Osteocyte (in vitro differentiated cells): ENCODE measurements around the gene TMEM109. TPM values are rescaled to one million over a fixed set of nuclear protein-coding genes. Genes with fewer than 3 reads are reported as not detected.

Source experiments
- DNase-seq: peaks from one replicate; pipeline ENCODE4 v3.0.0; 2021; ENCODE audit warnings: mixed read lengths; ENCODE audit not compliant: unreplicated experiment; ENCODE audit errors: extremely low spot score
- H3K27ac Mint-ChIP-seq: one replicate; pipeline ENCODE4 v1.8.0; 2021; ENCODE audit warnings: mild to moderate bottlenecking, mixed read lengths; ENCODE audit not compliant: unreplicated experiment
- H3K27me3 Mint-ChIP-seq: one replicate; pipeline ENCODE4 v1.8.0; 2021; ENCODE audit warnings: mixed read lengths; ENCODE audit not compliant: unreplicated experiment
- H3K36me3 Mint-ChIP-seq: one replicate; pipeline ENCODE4 v1.8.0; 2021; ENCODE audit warnings: mixed read lengths; ENCODE audit not compliant: unreplicated experiment
- H3K4me1 Mint-ChIP-seq: one replicate; pipeline ENCODE4 v1.8.0; 2021; ENCODE audit warnings: mixed read lengths; ENCODE audit not compliant: unreplicated experiment
- H3K4me3 Mint-ChIP-seq: one replicate; pipeline ENCODE4 v1.8.0; 2021; ENCODE audit warnings: mild to moderate bottlenecking, moderate library complexity, mixed read lengths; ENCODE audit not compliant: unreplicated experiment
- H3K9me3 Mint-ChIP-seq: one replicate; pipeline ENCODE4 v1.8.0; 2021; ENCODE audit warnings: mixed read lengths; ENCODE audit not compliant: unreplicated experiment
- total RNA-seq: library from RNA; stranded (reverse); gene quantifications from 2 replicates; pipeline ENCODE4 v1.2.1, GENCODE V29; 2021
- TF ChIP-seq, protein P1 (sequence below): fragments of 200-600 bp; sonication (generic); IDR thresholded peaks from 2 replicates; pipeline ENCODE4 v1.5.0; 2021; ENCODE audit warnings: antibody characterized with exemption, mild to moderate bottlenecking, moderate library complexity

Gene TMEM109
- total RNA-seq, 1 donor from 2014 or later, result 152 TPM

- Mint-ChIP-seq H3K4me3 (no peak within 1 kb of the TSS), H3K36me3 (peaks cover 2% of the 10 kb centered on the region), H3K4me1 (no peaks in the 10 kb centered on the region), H3K9me3 (peaks cover 6% of the 10 kb centered on the region), H3K27ac (no peak within 1 kb of the TSS), H3K27me3 (peaks cover 23% of the 10 kb centered on the region)
- TF ChIP-seq, protein P1, sequence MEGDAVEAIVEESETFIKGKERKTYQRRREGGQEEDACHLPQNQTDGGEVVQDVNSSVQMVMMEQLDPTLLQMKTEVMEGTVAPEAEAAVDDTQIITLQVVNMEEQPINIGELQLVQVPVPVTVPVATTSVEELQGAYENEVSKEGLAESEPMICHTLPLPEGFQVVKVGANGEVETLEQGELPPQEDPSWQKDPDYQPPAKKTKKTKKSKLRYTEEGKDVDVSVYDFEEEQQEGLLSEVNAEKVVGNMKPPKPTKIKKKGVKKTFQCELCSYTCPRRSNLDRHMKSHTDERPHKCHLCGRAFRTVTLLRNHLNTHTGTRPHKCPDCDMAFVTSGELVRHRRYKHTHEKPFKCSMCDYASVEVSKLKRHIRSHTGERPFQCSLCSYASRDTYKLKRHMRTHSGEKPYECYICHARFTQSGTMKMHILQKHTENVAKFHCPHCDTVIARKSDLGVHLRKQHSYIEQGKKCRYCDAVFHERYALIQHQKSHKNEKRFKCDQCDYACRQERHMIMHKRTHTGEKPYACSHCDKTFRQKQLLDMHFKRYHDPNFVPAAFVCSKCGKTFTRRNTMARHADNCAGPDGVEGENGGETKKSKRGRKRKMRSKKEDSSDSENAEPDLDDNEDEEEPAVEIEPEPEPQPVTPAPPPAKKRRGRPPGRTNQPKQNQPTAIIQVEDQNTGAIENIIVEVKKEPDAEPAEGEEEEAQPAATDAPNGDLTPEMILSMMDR, result no peak
- no peak for DNase-seq
Measured at GRCh38 chr11:60971520-60971919, 57.6 kb downstream of the TMEM109 start, which contains the start of gene CD6. CD6 (plus strand) TSS chr11:60971680; CDS start chr11:60971866, 186 bp downstream.

DNA sequence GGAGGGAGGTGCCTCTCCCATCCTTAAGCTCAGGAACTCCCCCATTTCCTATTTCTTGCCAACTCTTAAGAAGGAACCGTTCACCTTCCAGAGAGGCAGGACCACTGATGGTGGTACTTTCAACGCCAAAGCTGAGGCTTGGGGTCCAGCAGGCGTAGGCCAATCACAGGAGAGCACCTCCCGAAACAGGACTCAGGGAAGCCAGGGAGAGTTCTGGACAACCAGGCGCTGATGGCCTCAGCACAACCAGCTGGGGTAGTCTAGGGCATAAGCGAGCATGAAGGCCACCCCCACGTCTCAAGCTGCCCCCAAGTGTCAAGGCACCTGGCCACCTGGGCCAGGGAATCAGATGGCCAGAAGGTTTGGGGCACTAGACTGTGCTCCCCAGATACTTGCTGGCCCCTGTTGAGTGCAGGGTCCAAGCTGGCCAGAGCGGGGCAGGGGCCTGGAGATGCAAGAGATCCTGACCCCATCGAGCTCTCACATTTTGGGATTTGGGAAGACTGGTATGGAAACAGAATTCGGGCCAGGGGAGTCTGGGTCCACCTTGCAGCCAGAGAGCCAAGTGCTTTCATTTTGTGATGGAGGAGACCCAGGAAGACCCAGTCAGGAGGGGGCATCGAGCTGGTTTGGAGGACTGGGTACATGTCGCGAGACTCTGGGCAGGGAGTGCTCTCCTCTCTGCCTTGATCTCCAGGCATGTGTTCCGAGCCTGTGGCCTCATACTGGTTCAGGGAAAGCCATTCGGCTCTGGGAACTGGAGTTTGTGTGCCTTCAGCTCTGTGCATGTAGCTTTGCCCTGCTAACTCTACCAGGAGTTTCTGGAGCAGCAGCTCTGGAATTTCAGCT, 58.4 kb downstream of the TMEM109 start:
- Mint-ChIP-seq H3K27ac (no peak overlapping the region), H3K4me3 (no peak overlapping the region), H3K27me3 (peaks cover 21% of the 10 kb centered on the region), H3K4me1 (no peaks in the 10 kb centered on the region), H3K9me3 (peaks cover 6% of the 10 kb centered on the region), H3K36me3 (peaks cover 2% of the 10 kb centered on the region)
- TF ChIP-seq, protein P1, result no peak
- DNase-seq, result no peak

Other genes starting within 250 kb of the TMEM109 start
- gene MS4A8, start 214.5 kb upstream of the TMEM109 start, total RNA-seq, result not detected in 2 replicates
- gene MS4A18, start 189.4 kb upstream of the TMEM109 start, total RNA-seq, result not detected in 2 replicates
- gene MS4A15, start 157.3 kb upstream of the TMEM109 start, total RNA-seq, result not detected in 2 replicates
- gene MS4A10, start 128.8 kb upstream of the TMEM109 start, total RNA-seq, result not detected in 2 replicates
- 25.9 and 27.4 TPM in 2 replicates for gene CCDC86, start 72.0 kb upstream of the TMEM109 start, total RNA-seq
- gene PTGDR2, start 58.2 kb upstream of the TMEM109 start, total RNA-seq, result 0.68 and 0.91 TPM in 2 replicates
- gene ZP1, start 46.6 kb upstream of the TMEM109 start, total RNA-seq, result not detected in 2 replicates
- 78.0 and 78.2 TPM in 2 replicates for gene PRPF19, start 7.6 kb upstream of the TMEM109 start, total RNA-seq
- gene TMEM132A, start 10.3 kb downstream of the TMEM109 start, total RNA-seq, result 113 and 118 TPM in 2 replicates
- 11.6 and 14.6 TPM in 2 replicates for gene SLC15A3, start 38.0 kb downstream of the TMEM109 start, total RNA-seq
- gene CD6, start 57.5 kb downstream of the TMEM109 start, total RNA-seq, result not detected in 2 replicates
- gene CD5, start 188.3 kb downstream of the TMEM109 start, total RNA-seq, result not detected in 2 replicates
- gene VPS37C, start 247.3 kb downstream of the TMEM109 start, total RNA-seq, result 19.6 and 21.2 TPM in 2 replicates